C4-2B (cell line): ENCODE results near the gene PZP.

Experiments used
- CTCF ChIP-seq: fragments of 450-650 bp; conservative IDR thresholded peaks from 2 replicates; pipeline ENCODE4 v1.5.1; 2017; ENCODE audit warnings: mild to moderate bottlenecking
- ZFX ChIP-seq: fragments of 450-650 bp; IDR thresholded peaks from 2 replicates; pipeline ENCODE4 v1.6.1; 2017

DNA sequence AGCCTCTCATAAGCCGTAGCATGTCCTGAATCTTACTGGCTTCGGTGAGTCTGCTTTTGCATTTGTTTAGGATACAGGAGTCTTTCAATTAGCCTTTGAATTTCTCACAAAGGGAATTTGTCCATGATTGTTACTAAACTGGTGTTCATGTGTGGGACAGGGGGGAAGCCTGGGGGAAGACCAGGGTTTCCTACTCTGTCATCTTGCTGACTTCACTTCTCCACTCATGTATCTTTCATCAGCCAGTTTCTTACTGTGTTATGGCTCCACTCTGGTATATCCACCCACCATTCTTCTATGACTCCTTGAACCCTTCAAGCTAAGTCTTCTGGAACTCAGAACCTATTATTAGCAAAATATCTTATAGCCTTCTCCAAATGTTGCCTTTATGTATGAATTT is 60.7 kb downstream of the PZP start:
- TF ChIP-seq CTCF, result no peak
- TF ChIP-seq ZFX, result no peak
